Tibial nerve (tissue), 4 donors: ENCODE results near the gene FGD4. TPM values are rescaled to one million over a fixed set of nuclear protein-coding genes. Genes with fewer than 3 reads are reported as not detected.
A peak's percentile ranks its signal among the peaks of the same experiment; 100 is the strongest.

Source experiments
- DNase-seq, 2 donors: peaks; one replicate each; pipeline ENCODE4 v3.0.0-alpha.2; 2019; ENCODE audit warnings: low spot score in 2 of 2
- H3K27ac ChIP-seq, 4 donors: fragments of 200-600 bp; sonication (generic) in 3 of 4; one replicate each; pipeline ENCODE4 v1.5.1; 2017 to 2019; ENCODE audit warnings: mild to moderate bottlenecking in 1 of 4
- H3K27me3 ChIP-seq, 2 donors: fragments of 200-600 bp; sonication (generic) in 1 of 2; one replicate each; pipeline versions ENCODE4 v1.5.1 to v1.6.0; 2017 to 2019
- H3K36me3 ChIP-seq, 3 donors: fragments of 200-600 bp; sonication (generic); one replicate each; pipeline ENCODE4 v1.5.1; 2018 to 2019
- H3K4me1 ChIP-seq, 4 donors: fragments of 200-600 bp; sonication (generic) in 3 of 4; one replicate each; pipeline ENCODE4 v1.5.1; 2017 to 2019
- H3K4me3 ChIP-seq, 4 donors: fragments of 200-600 bp; sonication (generic) in 3 of 4; one replicate each; pipeline ENCODE4 v1.5.1; 2017 to 2019; ENCODE audit warnings: mild to moderate bottlenecking in 1 of 4, moderate library complexity in 1 of 4
- H3K9me3 ChIP-seq, 4 donors: fragments of 200-600 bp; sonication (generic) in 3 of 4; one replicate each; pipeline ENCODE4 v1.5.1; 2017 to 2019
- CTCF ChIP-seq, 5 experiments: fragments of 200-600 bp in 3 of 5; fragments of 450-650 bp in 2 of 5; sonication (generic) in 3 of 5; IDR thresholded peaks; one replicate each; pipeline ENCODE4 v1.5.1; 2016 to 2019; ENCODE audit warnings: antibody characterized with exemption in 5 of 5, mild to moderate bottlenecking in 3 of 5, moderate library complexity in 2 of 5
- EP300 ChIP-seq, 2 donors: sonication (generic); formaldehyde crosslinking; IDR thresholded peaks; one replicate each; pipeline ENCODE4 v1.6.1; 2017; ENCODE audit warnings: antibody characterized with exemption in 2 of 2, mild to moderate bottlenecking in 1 of 2
- POLR2A ChIP-seq, 2 donors: fragments of 450-650 bp; IDR thresholded peaks; one replicate each; pipeline ENCODE4 v1.6.1; 2017; ENCODE audit warnings: antibody characterized with exemption in 2 of 2, mild to moderate bottlenecking in 2 of 2, moderate library complexity in 2 of 2
- whole genome bisulfite sequencing, 2 donors: methylation state at CpG; one replicate each; pipeline ENCODE4 v1.1.5; 2018; 5-methylcytosine and 5-hydroxymethylcytosine counted together
- total RNA-seq, 4 donors: library from RNA; depleted of rRNA; stranded (reverse); fragments of >200 nt; gene quantifications; one replicate each; pipeline ENCODE4 v1.1.0, GENCODE V29; 2016

The FGD4 gene
- total RNA-seq, 4 donors from 2014 or later = 78.3 to 102 (median 84.2) TPM

DNA sequence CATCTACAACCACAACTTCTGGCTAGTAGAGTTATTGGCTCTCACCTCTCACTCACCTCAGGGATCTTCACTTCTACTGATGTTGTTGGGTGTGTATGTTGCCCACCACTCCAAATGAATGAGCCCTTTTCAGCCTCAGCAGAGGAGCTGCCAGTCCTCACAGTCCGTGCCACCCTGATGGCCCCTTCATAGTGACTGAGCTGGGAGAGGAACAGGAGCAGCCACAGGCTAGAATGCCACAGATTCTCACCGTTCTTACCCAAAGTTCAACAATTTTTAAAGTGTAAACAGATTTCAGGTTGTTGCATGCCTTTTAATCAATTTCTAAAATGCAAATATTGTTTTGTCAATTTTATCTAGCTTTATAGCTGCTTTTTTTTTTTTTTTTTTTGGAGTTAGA, 205.2 kb downstream of the FGD4 start:
- no peaks in the 10 kb centered on the region for H3K27me3 ChIP-seq
- H3K4me3 ChIP-seq = no peak overlapping the region
- peaks cover 0 to 59% (median 0%) of the 10 kb centered on the region in 3 donors for H3K36me3 ChIP-seq
- H3K27ac ChIP-seq = peak overlapping the region in 1 of 4 donors; percentile 13
- H3K9me3 ChIP-seq = no peaks in the 10 kb centered on the region
- 55 to 83% methylated on average over 2 of the region's 2 CpGs for WGBS, 2 donors
- TF ChIP-seq EP300 (IDR thresholded peaks at IDR 0.05) (no peak), CTCF (IDR thresholded peaks at IDR 0.05) (no peak), POLR2A (IDR thresholded peaks at IDR 0.05) (no peak)
- peaks cover 0 to 26% (median 0%) of the 10 kb centered on the region in 4 donors for H3K4me1 ChIP-seq
- DNase-seq = no peak

DNA sequence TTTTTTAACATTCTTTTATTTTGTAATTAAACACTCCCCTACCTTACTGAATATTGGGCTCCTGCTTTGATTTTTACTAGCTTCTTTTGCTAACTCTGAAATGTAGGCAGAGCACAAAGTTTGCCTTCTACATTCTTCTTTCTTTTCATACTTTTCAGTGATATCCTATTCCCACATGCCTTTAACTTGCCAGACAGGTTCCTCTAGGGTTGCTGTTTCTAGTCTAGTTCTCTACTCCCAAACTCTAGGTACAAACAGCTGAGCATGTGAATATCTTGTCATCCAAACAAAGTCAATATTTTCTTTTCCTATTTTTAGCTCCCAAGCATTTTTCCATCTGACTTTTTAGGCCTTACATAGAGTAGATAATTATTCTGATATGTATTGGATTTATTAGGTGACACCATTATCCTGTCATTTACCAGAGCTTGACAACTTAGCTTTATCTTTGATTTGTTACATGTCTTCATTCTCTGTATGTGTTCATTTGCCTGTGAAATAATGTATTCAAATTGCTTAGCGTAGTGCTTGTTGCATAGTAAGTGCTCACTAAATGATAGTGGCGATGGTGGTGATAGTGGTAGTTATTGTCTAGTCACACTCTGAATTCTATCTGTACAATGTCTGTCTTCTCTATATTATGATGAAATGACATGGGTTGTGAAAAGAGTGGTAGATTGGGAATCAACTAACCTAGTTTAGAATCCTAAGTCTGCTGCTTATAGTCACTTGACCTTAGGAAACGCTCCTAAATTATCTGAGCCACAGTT, 206.2 kb downstream of the FGD4 start:
- no peaks in the 10 kb centered on the region for H3K27me3 ChIP-seq
- TF ChIP-seq CTCF (IDR thresholded peaks at IDR 0.05) (no peak), EP300 (IDR thresholded peaks at IDR 0.05) (no peak), POLR2A (IDR thresholded peaks at IDR 0.05) (no peak)
- peaks cover 0 to 20% (median 0%) of the 10 kb centered on the region in 4 donors for H3K4me1 ChIP-seq
- 96 to 98% methylated on average over 3 of the region's 3 CpGs for WGBS, 2 donors
- H3K27ac ChIP-seq = peak overlapping the region in 1 of 4 donors; percentile 18
- peaks cover 0 to 63% (median 0%) of the 10 kb centered on the region in 3 donors for H3K36me3 ChIP-seq
- DNase-seq = no peak
- H3K9me3 ChIP-seq = no peaks in the 10 kb centered on the region
- H3K4me3 ChIP-seq = no peak overlapping the region

DNA sequence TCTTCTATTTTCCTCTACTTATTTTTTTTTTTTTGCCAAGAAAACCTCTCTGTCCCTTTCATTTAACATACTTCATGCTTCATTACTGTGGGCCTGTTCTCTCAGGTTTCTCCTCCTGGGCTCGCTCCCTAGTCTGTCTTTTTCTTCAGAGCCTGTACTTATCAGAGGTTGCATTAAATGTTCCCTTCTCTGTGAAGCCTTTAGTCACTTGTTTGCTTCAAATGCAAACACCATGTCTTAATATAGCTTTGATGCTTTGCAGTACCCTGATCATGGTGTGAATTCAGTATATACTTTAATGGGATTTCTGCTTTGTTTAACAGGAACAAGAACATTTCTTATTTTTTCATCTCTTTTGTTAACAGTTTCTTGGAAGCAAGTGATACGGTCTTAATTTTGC, 207.1 kb downstream of the FGD4 start:
- Histone ChIP-seq H3K27ac (no peak overlapping the region), H3K9me3 (no peaks in the 10 kb centered on the region), H3K4me1 (peaks cover 0 to 17% (median 0%) of the 10 kb centered on the region in 4 donors), H3K27me3 (no peaks in the 10 kb centered on the region), H3K36me3 (peaks cover 0 to 65% (median 0%) of the 10 kb centered on the region in 3 donors), H3K4me3 (no peak overlapping the region)
- TF ChIP-seq EP300 (IDR thresholded peaks at IDR 0.05) = no peak
- TF ChIP-seq POLR2A (IDR thresholded peaks at IDR 0.05) = no peak
- no peak for TF ChIP-seq CTCF (IDR thresholded peaks at IDR 0.05)
- 95% methylated on average over 2 of the region's 2 CpGs for WGBS, 2 donors
- no peak for DNase-seq

GRCh38 chr12:32609966-32610365, 210.6 kb downstream of the FGD4 start:
- no peak overlapping the region for H3K27ac ChIP-seq
- peaks cover 0 to 6% (median 0%) of the 10 kb centered on the region in 4 donors for H3K4me1 ChIP-seq
- H3K9me3 ChIP-seq = no peaks in the 10 kb centered on the region
- H3K36me3 ChIP-seq = peaks cover 0 to 84% (median 2%) of the 10 kb centered on the region in 3 donors
- DNase-seq = no peak
- TF ChIP-seq POLR2A (IDR thresholded peaks at IDR 0.05) = no peak
- no peak for TF ChIP-seq CTCF (IDR thresholded peaks at IDR 0.05)
- TF ChIP-seq EP300 (IDR thresholded peaks at IDR 0.05) = no peak
- no peaks in the 10 kb centered on the region for H3K27me3 ChIP-seq
- 79 to 93% methylated on average over 1 of the region's 1 CpG for WGBS, 2 donors
- no peak overlapping the region for H3K4me3 ChIP-seq

GRCh38 chr12:32611986-32612385, 212.6 kb downstream of the FGD4 start:
- no peaks in the 10 kb centered on the region for H3K4me1 ChIP-seq
- DNase-seq = no peak
- no peaks in the 10 kb centered on the region for H3K9me3 ChIP-seq
- H3K36me3 ChIP-seq = peaks cover 0 to 81% (median 2%) of the 10 kb centered on the region in 3 donors
- 94 to 100% methylated on average over 10 to 11 of the region's 11 CpGs for WGBS, 2 donors
- no peak overlapping the region for H3K27ac ChIP-seq
- no peaks in the 10 kb centered on the region for H3K27me3 ChIP-seq
- TF ChIP-seq POLR2A (IDR thresholded peaks at IDR 0.05) (no peak), CTCF (IDR thresholded peaks at IDR 0.05) (no peak), EP300 (IDR thresholded peaks at IDR 0.05) (no peak)
- H3K4me3 ChIP-seq = no peak overlapping the region
